OCI-LY1 (cell line): ENCODE results near the gene NXF2B.

Experiments used
- H2AFZ ChIP-seq: fragments of 200-600 bp; sonication (generic), shearing (Covaris generic); 2 replicates; pipeline ENCODE4 v1.6.0; 2014; ENCODE audit warnings: antibody characterized with exemption, mild to moderate bottlenecking, low read length
- H3F3A ChIP-seq: fragments of 200-600 bp; sonication (generic), shearing (Covaris generic); 2 replicates; pipeline ENCODE4 v1.6.0; 2014; ENCODE audit warnings: mild to moderate bottlenecking, antibody characterized with exemption, low read length, moderate library complexity; ENCODE audit not compliant: insufficient read depth
- H3K27ac ChIP-seq: fragments of 200-600 bp; sonication (generic); 2 replicates; pipeline ENCODE4 v1.5.1; 2014; ENCODE audit warnings: low read length, mixed run types, mild to moderate bottlenecking, low read depth; ENCODE audit not compliant: poor library complexity, severe bottlenecking
- H3K27me3 ChIP-seq: fragments of 200-600 bp; sonication (generic); 2 replicates; pipeline ENCODE4 v1.6.0; 2014; ENCODE audit warnings: antibody characterized with exemption, mild to moderate bottlenecking, low read length, moderate library complexity; ENCODE audit not compliant: insufficient read depth
- H3K36me3 ChIP-seq: fragments of 200-600 bp; sonication (generic); 2 replicates; pipeline ENCODE4 v1.6.1; 2014; ENCODE audit warnings: mild to moderate bottlenecking, antibody characterized with exemption, low read length, moderate library complexity, mixed read lengths; ENCODE audit not compliant: insufficient read depth
- H3K4me1 ChIP-seq: fragments of 200-600 bp; sonication (generic); 2 replicates; pipeline ENCODE4 v1.5.1; 2014; ENCODE audit warnings: mild to moderate bottlenecking, low read length, moderate library complexity; ENCODE audit not compliant: insufficient read depth, severe bottlenecking
- H3K4me2 ChIP-seq: fragments of 200-600 bp; sonication (generic), shearing (Covaris generic); 2 replicates; pipeline ENCODE4 v1.6.1; 2014; ENCODE audit warnings: low read length
- H3K4me3 ChIP-seq: fragments of 200-600 bp; sonication (generic); 2 replicates; pipeline ENCODE4 v1.5.1; 2014; ENCODE audit warnings: low read length, low read depth, mild to moderate bottlenecking, mixed read lengths; ENCODE audit not compliant: poor library complexity, severe bottlenecking
- H3K79me2 ChIP-seq: fragments of 200-600 bp; shearing (Covaris generic); 2 replicates; pipeline ENCODE4 v1.6.1; 2016; ENCODE audit warnings: mixed run types, low read length, mixed read lengths; ENCODE audit not compliant: insufficient read depth
- H3K9ac ChIP-seq: fragments of 200-600 bp; sonication (generic), shearing (Covaris generic); 2 replicates; pipeline ENCODE4 v1.6.1; 2014; ENCODE audit warnings: mild to moderate bottlenecking, low read length, mixed read lengths
- H3K9me2 ChIP-seq: fragments of 200-600 bp; sonication (generic), shearing (Covaris generic); 2 replicates; pipeline ENCODE4 v1.6.1; 2014; ENCODE audit warnings: low read depth, mild to moderate bottlenecking, low read length, mixed read lengths
- H3K9me3 ChIP-seq: fragments of 200-600 bp; shearing (Covaris generic); 2 replicates; pipeline ENCODE4 v1.6.1; 2014; ENCODE audit warnings: low read length, mixed read lengths
- H4K20me1 ChIP-seq: fragments of 200-600 bp; sonication (generic), shearing (Covaris generic); 2 replicates; pipeline ENCODE4 v1.6.0; 2016; ENCODE audit warnings: mild to moderate bottlenecking, low read length; ENCODE audit not compliant: insufficient read depth
- EZH2 ChIP-seq: fragments of 200-600 bp; sonication (generic), shearing (Covaris generic); IDR thresholded peaks from 2 replicates; pipeline ENCODE4 v1.8.0; 2017; ENCODE audit warnings: borderline replicate concordance, mixed run types, mild to moderate bottlenecking, antibody characterized with exemption, low read length, moderate library complexity, mixed read lengths
- TF ChIP-seq, protein P1 (sequence below): fragments of 200-600 bp; sonication (generic), shearing (Covaris generic); IDR thresholded peaks from 2 replicates; pipeline ENCODE4 v1.5.1; 2017; ENCODE audit warnings: mild to moderate bottlenecking, antibody characterized with exemption, low read length, moderate library complexity, mixed read lengths

The NXF2B gene

GRCh38 chrX:102345916-102346315, 93.9 kb downstream of the NXF2B start:
- Histone ChIP-seq H3K27me3 (no peaks in the 10 kb centered on the region), H3K27ac (no peak overlapping the region), H3K36me3 (no peaks in the 10 kb centered on the region), H3K4me1 (no peaks in the 10 kb centered on the region), H3K9ac (no peak overlapping the region), H3F3A (no peaks in the 10 kb centered on the region), H3K4me3 (no peak overlapping the region), H3K9me3 (no peaks in the 10 kb centered on the region), H3K79me2 (no peaks in the 10 kb centered on the region), H3K9me2 (no peaks in the 10 kb centered on the region), H2AFZ (no peak overlapping the region), H3K4me2 (no peak overlapping the region), H4K20me1 (no peaks in the 10 kb centered on the region)
- TF ChIP-seq, protein P1, sequence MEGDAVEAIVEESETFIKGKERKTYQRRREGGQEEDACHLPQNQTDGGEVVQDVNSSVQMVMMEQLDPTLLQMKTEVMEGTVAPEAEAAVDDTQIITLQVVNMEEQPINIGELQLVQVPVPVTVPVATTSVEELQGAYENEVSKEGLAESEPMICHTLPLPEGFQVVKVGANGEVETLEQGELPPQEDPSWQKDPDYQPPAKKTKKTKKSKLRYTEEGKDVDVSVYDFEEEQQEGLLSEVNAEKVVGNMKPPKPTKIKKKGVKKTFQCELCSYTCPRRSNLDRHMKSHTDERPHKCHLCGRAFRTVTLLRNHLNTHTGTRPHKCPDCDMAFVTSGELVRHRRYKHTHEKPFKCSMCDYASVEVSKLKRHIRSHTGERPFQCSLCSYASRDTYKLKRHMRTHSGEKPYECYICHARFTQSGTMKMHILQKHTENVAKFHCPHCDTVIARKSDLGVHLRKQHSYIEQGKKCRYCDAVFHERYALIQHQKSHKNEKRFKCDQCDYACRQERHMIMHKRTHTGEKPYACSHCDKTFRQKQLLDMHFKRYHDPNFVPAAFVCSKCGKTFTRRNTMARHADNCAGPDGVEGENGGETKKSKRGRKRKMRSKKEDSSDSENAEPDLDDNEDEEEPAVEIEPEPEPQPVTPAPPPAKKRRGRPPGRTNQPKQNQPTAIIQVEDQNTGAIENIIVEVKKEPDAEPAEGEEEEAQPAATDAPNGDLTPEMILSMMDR, result peak; percentile 42
- no peak for TF ChIP-seq EZH2

- Histone ChIP-seq H3K4me3 (no peak overlapping the region), H3K4me2 (no peak overlapping the region), H3K79me2 (no peaks in the 10 kb centered on the region), H3K4me1 (no peaks in the 10 kb centered on the region), H3K27me3 (no peaks in the 10 kb centered on the region), H3K27ac (no peak overlapping the region), H3K9me2 (no peaks in the 10 kb centered on the region), H3F3A (no peaks in the 10 kb centered on the region), H3K36me3 (no peaks in the 10 kb centered on the region), H4K20me1 (no peaks in the 10 kb centered on the region), H3K9ac (no peak overlapping the region), H3K9me3 (no peaks in the 10 kb centered on the region), H2AFZ (no peak overlapping the region)
- TF ChIP-seq, protein P1, result peak; percentile 6; the same call in 1 of the 2 replicates
- TF ChIP-seq EZH2, result no peak
Measured at GRCh38 chrX:102341867-102342266, 97.9 kb downstream of the NXF2B start.

GRCh38 chrX:102339312-102340298, 100.2 kb downstream of the NXF2B start:
- Histone ChIP-seq H3K9me3 (no peaks in the 10 kb centered on the region), H3K4me1 (no peaks in the 10 kb centered on the region), H3K9ac (no peak overlapping the region), H3K4me3 (no peak overlapping the region), H3K27ac (no peak overlapping the region), H2AFZ (no peak overlapping the region), H3K36me3 (no peaks in the 10 kb centered on the region), H3K9me2 (no peaks in the 10 kb centered on the region), H4K20me1 (no peaks in the 10 kb centered on the region), H3K4me2 (no peak overlapping the region), H3K27me3 (no peaks in the 10 kb centered on the region), H3F3A (no peaks in the 10 kb centered on the region), H3K79me2 (no peaks in the 10 kb centered on the region)
- TF ChIP-seq EZH2, result no peak
- TF ChIP-seq, protein P1, result no peak
